Measurements from ENCODE around the gene LTV1. TPM values are rescaled to one million over a fixed set of nuclear protein-coding genes. Genes with fewer than 3 reads are reported as not detected.

LTV1 gene
- total RNA-seq, 1 donor from 2014 or later, result 20.7 TPM

DNA sequence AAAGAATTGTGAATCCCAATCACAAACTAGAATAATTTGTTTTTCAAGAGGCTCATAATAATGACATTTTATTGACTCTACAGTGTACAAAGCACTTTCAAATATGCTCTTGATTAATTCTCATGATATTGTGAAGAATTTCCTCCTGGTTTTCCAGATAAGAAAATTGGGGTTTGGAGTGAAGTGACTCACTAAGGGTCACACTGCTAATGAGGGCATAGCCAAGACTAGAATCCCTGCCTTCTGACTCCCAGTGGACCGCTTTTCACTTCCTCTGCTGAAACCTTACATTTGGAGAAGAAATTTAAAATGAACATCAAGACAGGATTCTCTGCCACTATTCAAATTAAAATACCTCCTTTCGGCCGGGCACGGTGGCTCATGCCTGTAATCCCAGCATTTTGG, 38.3 kb upstream of the LTV1 start:
- TF ChIP-seq, protein P1, sequence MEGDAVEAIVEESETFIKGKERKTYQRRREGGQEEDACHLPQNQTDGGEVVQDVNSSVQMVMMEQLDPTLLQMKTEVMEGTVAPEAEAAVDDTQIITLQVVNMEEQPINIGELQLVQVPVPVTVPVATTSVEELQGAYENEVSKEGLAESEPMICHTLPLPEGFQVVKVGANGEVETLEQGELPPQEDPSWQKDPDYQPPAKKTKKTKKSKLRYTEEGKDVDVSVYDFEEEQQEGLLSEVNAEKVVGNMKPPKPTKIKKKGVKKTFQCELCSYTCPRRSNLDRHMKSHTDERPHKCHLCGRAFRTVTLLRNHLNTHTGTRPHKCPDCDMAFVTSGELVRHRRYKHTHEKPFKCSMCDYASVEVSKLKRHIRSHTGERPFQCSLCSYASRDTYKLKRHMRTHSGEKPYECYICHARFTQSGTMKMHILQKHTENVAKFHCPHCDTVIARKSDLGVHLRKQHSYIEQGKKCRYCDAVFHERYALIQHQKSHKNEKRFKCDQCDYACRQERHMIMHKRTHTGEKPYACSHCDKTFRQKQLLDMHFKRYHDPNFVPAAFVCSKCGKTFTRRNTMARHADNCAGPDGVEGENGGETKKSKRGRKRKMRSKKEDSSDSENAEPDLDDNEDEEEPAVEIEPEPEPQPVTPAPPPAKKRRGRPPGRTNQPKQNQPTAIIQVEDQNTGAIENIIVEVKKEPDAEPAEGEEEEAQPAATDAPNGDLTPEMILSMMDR (IDR thresholded peaks at IDR 0.05; ENCODE audit: unreplicated experiment), result no peak
- H3K27ac Mint-ChIP-seq (ENCODE audit: unreplicated experiment), result no peak overlapping the region
- peaks cover under 1% of the 10 kb centered on the region for H3K9me3 Mint-ChIP-seq (ENCODE audit: unreplicated experiment)
- H3K4me1 Mint-ChIP-seq (ENCODE audit: unreplicated experiment), result peaks cover 3% of the 10 kb centered on the region
- H3K27me3 Mint-ChIP-seq (ENCODE audit: unreplicated experiment), result no peaks in the 10 kb centered on the region
- H3K4me3 Mint-ChIP-seq (ENCODE audit: unreplicated experiment), result no peak overlapping the region
- no peak for DNase-seq (ENCODE audit: low spot score)
- peaks cover 45% of the 10 kb centered on the region for H3K36me3 Mint-ChIP-seq (ENCODE audit: low read depth, unreplicated experiment)

DNA sequence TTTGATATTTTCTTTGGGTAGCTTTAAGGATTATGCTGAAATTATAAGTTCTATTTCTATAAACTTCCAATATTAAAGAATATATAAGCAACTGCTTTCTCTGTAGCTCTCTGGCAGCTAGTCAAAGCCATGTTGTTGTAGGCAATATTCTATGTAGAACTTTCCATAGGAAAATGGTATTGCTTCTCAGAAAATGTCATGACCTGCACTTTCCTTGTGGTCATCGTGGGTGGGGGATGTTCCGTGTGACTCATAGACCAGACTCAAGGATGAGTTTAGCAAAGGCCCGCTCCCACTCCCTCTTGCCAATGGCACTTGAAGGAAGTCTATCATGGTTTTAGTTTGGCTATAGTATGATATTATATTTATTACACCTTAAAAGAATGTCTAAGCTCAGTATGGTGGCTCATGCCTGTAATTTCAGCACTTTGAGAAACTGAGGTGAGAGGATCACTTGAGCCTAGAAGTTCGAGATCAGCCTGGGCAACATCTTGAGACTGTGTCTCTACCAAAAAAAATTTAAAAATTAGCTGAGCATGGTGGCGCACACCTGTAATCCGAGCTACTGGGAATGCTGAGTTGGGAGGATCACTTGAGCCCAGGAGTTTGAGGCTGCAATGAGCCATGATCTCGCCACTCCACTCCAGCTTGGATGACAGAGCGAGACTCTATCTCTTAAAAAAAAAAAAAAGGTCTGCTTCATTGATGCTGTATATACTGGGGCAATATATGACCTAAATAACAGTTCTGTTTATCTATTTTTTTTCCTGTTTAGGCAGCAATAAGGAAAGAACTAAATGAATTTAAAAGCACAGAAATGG, 36.6 kb upstream of the LTV1 start:
- no peaks in the 10 kb centered on the region for H3K9me3 Mint-ChIP-seq (ENCODE audit: unreplicated experiment)
- peaks cover 31% of the 10 kb centered on the region for H3K36me3 Mint-ChIP-seq (ENCODE audit: low read depth, unreplicated experiment)
- peaks cover 3% of the 10 kb centered on the region for H3K4me1 Mint-ChIP-seq (ENCODE audit: unreplicated experiment)
- TF ChIP-seq, protein P1 (IDR thresholded peaks at IDR 0.05; ENCODE audit: unreplicated experiment), result no peak
- H3K4me3 Mint-ChIP-seq (ENCODE audit: unreplicated experiment), result no peak overlapping the region
- DNase-seq (ENCODE audit: low spot score), result no peak
- no peaks in the 10 kb centered on the region for H3K27me3 Mint-ChIP-seq (ENCODE audit: unreplicated experiment)
- H3K27ac Mint-ChIP-seq (ENCODE audit: unreplicated experiment), result no peak overlapping the region

DNA sequence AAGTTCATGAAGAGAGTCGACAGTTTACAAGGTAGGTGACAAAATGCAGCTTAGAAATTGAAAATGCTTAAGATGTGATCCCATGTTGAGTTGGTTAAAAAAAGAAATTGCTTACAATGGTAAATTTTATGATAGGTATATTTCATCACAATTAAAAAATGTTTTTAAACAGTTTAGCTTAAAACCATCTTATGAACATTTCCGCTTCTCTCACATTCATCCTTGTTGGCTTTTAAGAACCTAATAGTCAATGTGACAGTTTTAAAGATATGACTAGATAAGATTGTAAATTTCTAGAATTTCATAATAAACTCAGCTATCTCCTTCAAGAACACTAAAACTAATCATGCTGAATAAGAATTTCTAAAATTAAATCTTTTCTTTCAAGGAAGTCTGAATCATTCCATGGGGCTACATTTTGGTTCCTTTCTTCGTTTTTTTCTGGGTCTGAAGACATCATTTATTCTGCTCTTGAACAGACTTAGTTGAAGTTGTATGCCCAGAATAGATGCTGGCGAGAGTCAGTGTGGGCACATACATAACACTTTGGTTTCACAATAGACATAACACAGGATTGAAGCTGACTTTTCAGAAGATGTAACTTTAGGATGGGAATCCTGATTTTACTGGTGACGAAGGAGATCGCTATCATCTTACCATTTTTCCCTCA, 35.9 kb upstream of the LTV1 start:
- Mint-ChIP-seq H3K9me3 (ENCODE audit: unreplicated experiment) (no peaks in the 10 kb centered on the region), H3K27ac (ENCODE audit: unreplicated experiment) (no peak overlapping the region), H3K27me3 (ENCODE audit: unreplicated experiment) (no peaks in the 10 kb centered on the region), H3K4me1 (ENCODE audit: unreplicated experiment) (peaks cover 3% of the 10 kb centered on the region), H3K4me3 (ENCODE audit: unreplicated experiment) (no peak overlapping the region), H3K36me3 (ENCODE audit: low read depth, unreplicated experiment) (peaks cover 29% of the 10 kb centered on the region)
- TF ChIP-seq, protein P1 (IDR thresholded peaks at IDR 0.05; ENCODE audit: unreplicated experiment), result no peak
- no peak for DNase-seq (ENCODE audit: low spot score)

DNA sequence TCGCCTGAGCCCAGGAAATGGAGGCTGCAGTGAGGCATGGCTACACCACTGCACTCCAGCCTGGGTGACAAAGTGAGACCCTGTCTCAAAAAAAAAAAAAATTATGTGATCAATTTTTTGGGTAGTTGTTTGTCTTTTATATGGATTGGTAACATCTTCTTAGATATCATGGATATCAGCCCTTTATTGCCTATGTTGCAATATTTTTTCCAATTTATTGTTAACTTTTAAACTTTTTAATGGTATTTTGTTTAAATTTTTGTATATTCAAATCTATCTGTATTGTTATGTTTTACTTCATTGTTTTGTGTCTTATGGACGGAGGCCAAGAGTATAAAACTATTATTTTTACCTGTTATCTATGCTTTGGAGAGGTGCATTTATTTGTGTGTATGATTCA, 32.4 kb upstream of the LTV1 start:
- Mint-ChIP-seq H3K4me3 (ENCODE audit: unreplicated experiment) (no peak overlapping the region), H3K36me3 (ENCODE audit: low read depth, unreplicated experiment) (peaks cover 22% of the 10 kb centered on the region), H3K9me3 (ENCODE audit: unreplicated experiment) (no peaks in the 10 kb centered on the region), H3K4me1 (ENCODE audit: unreplicated experiment) (no peaks in the 10 kb centered on the region), H3K27me3 (ENCODE audit: unreplicated experiment) (no peaks in the 10 kb centered on the region), H3K27ac (ENCODE audit: unreplicated experiment) (no peak overlapping the region)
- DNase-seq (ENCODE audit: low spot score), result no peak
- TF ChIP-seq, protein P1 (IDR thresholded peaks at IDR 0.05; ENCODE audit: unreplicated experiment), result no peak

Data from endothelial cell (in vitro differentiated cells).